Measurements from ENCODE around the gene ATOSB. TPM values are rescaled to one million over a fixed set of nuclear protein-coding genes. Genes with fewer than 3 reads are reported as not detected.
"Not testable (repeated sequence)": the region's sequence is repeated elsewhere in the genome, so short reads cannot be mapped to it uniquely, and the experiment has no call there.

Gene ATOSB
- total RNA-seq, 5 donors from 2014 or later (not counting 1 experiment from before 2014, with no cell fraction given): 4.7 to 12.7 (median 8.9) TPM

DNA sequence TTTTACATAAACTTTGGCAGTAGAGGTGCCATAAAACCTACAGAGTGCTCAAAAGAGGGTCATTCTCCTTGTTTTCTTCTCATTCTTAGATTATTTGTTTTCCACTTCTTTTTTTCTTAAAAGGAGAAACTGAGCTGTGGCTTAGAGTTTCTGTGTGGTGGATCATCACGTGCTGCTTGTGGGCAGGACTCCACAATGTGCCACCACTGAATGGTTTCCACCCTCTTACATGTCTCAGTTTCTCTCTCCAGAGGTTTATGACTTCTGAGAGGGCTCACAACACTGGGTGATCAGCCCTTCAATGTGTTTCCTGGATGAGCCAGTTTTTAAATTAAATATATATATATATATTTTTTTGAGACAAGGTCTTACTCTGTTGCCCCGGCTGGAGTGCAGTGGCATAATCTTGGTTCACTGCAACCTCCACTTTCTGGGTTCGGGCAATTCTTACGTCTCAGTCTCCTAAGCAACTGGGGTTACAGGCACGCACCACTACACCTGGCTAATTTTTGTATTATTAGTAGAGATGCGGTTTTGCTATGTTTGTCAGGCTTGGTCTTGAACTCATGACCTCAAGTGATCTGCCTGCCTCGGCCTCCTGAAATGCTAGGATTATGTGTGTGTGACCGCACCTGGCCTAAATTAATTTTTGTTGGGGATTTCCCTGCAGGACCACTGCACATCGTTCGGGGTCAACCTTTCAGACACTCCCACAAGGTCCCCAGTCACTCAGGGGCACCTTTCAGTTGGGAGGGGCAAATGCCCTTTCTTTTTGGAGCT lies 43.0 kb upstream of the ATOSB start:
- peaks cover 13 to 33% (median 28%) of the 10 kb centered on the region in 3 donors for H3K4me1 Mint-ChIP-seq
- 80% methylated on average over 1 of the region's 10 CpGs for whole genome bisulfite sequencing (ENCODE audit: insufficient coverage)
- no peaks in the 10 kb centered on the region for H3K36me3 ChIP-seq (ENCODE audit: control insufficient read depth in 2 of 2, extremely low read depth in 1 of 2, insufficient read depth in 1 of 2, low read length in 1 of 2)
- H3K4me1 ChIP-seq (ENCODE audit: control insufficient read depth in 1 of 2, extremely low read depth in 1 of 2, insufficient read depth in 2 of 2, low read length in 2 of 2): peaks cover 0 to 15% of the 10 kb centered on the region in 2 experiments
- no peak overlapping the region for H3K4me3 Mint-ChIP-seq
- H3K27me3 Mint-ChIP-seq: peaks cover 3 to 5% of the 10 kb centered on the region in 2 donors
- H3K27ac ChIP-seq (ENCODE audit: low read length): no peak overlapping the region
- H3K27me3 ChIP-seq (replicated peaks in 1 of 2; ENCODE audit: control insufficient read depth in 2 of 2, extremely low read depth in 1 of 2, insufficient read depth in 2 of 2, low read length in 1 of 2): peaks cover 0 to 12% of the 10 kb centered on the region in 2 experiments
- H3K27ac Mint-ChIP-seq: no peak overlapping the region
- no peaks in the 10 kb centered on the region for H3K36me3 Mint-ChIP-seq
- ATAC-seq (replicated peaks in 1 of 4) (no peak), DNase-seq (no peak)
- no peaks in the 10 kb centered on the region for H3K9me3 ChIP-seq
- H3K4me3 ChIP-seq (ENCODE audit: control insufficient read depth in 1 of 2, extremely low read depth in 1 of 2, low read length in 1 of 2): no peak overlapping the region
- H3K9me3 Mint-ChIP-seq: no peaks in the 10 kb centered on the region
- POLR2A ChIA-PET: no interaction called here
- CTCF ChIA-PET: interaction anchor here in 1 of 2 donors (0.7 to 1.2 kb wide), 2 partner anchors 42 to 240 kb away, joined by 3 to 6 read pairs; no protein-coding TSS in a partner anchor

DNA sequence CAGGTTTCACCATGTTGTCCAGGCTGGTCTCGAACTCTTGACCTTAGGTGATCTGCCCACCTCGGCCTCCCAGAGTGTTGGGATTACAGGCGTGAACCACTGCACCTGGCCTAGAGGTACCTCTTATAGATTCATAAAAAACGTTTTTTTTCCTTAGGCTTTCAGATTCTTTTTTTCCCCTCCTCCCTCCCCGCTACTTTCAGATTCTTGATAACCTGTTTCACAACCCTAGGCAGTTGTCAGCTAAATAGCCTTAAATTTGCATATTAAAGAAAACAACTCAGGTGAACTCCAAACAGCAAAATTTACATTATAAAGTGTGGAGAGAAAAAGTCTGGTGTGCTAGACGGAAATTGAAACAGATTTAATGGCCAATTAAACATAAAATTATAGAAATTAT lies 42.2 kb upstream of the ATOSB start:
- H3K9me3 Mint-ChIP-seq; H3K36me3 Mint-ChIP-seq; DNase-seq; H3K36me3 ChIP-seq (ENCODE audit: control insufficient read depth in 2 of 2, extremely low read depth in 1 of 2, insufficient read depth in 1 of 2, low read length in 1 of 2); POLR2A ChIA-PET; ATAC-seq (replicated peaks in 1 of 4); H3K27ac Mint-ChIP-seq; H3K9me3 ChIP-seq; H3K4me3 Mint-ChIP-seq; H3K27ac ChIP-seq (ENCODE audit: low read length); H3K27me3 Mint-ChIP-seq; H3K4me3 ChIP-seq (ENCODE audit: control insufficient read depth in 1 of 2, extremely low read depth in 1 of 2, low read length in 1 of 2): not testable (repeated sequence)
- CTCF ChIA-PET: interaction anchor here in 1 of 2 donors (1.2 kb wide), 1 partner anchor 41 kb away, joined by 3 read pairs; no protein-coding TSS in a partner anchor
- H3K4me1 Mint-ChIP-seq: peaks cover 11 to 31% (median 26%) of the 10 kb centered on the region in 3 donors
- H3K27me3 ChIP-seq (replicated peaks in 1 of 2; ENCODE audit: control insufficient read depth in 2 of 2, extremely low read depth in 1 of 2, insufficient read depth in 2 of 2, low read length in 1 of 2): peaks cover 0 to 12% of the 10 kb centered on the region in 2 experiments
- H3K4me1 ChIP-seq (ENCODE audit: control insufficient read depth in 1 of 2, extremely low read depth in 1 of 2, insufficient read depth in 2 of 2, low read length in 2 of 2): peaks cover 0 to 15% of the 10 kb centered on the region in 2 experiments
- WGBS (ENCODE audit: insufficient coverage): 77% methylated on average over 3 of the region's 6 CpGs

DNA sequence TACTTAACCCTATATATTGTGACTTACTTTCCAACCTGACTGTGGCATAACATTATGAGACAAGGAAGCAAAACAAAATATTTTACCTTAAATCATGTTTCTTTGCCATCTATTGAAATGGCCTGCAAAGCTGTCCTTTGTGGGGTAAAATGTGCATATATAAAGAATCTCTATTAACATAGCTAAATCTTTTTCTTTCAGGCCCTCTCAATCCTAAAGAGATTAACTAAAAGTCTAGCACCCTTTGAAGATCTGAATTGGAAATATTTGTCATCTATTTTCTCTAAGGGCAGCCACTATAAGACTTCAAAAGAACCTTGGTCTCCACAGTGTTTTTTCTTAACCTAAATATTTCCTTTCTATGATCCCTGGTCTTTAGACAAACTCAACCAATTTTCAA lies 41.1 kb upstream of the ATOSB start:
- H3K4me3 Mint-ChIP-seq: no peak overlapping the region
- H3K36me3 Mint-ChIP-seq: no peaks in the 10 kb centered on the region
- DNase-seq (no peak), ATAC-seq (replicated peaks in 1 of 4) (no peak)
- Histone ChIP-seq H3K36me3 (ENCODE audit: control insufficient read depth in 2 of 2, extremely low read depth in 1 of 2, insufficient read depth in 1 of 2, low read length in 1 of 2) (no peaks in the 10 kb centered on the region), H3K27me3 (replicated peaks in 1 of 2; ENCODE audit: control insufficient read depth in 2 of 2, extremely low read depth in 1 of 2, insufficient read depth in 2 of 2, low read length in 1 of 2) (peaks cover 0 to 7% of the 10 kb centered on the region in 2 experiments), H3K4me1 (ENCODE audit: control insufficient read depth in 1 of 2, extremely low read depth in 1 of 2, insufficient read depth in 2 of 2, low read length in 2 of 2) (peaks cover 0 to 10% of the 10 kb centered on the region in 2 experiments), H3K9me3 (no peaks in the 10 kb centered on the region), H3K4me3 (ENCODE audit: control insufficient read depth in 1 of 2, extremely low read depth in 1 of 2, low read length in 1 of 2) (no peak overlapping the region), H3K27ac (ENCODE audit: low read length) (no peak overlapping the region)
- peaks cover 0 to 5% of the 10 kb centered on the region in 2 donors for H3K27me3 Mint-ChIP-seq
- H3K27ac Mint-ChIP-seq: no peak overlapping the region
- CTCF ChIA-PET: no interaction called here
- POLR2A ChIA-PET: no interaction called here
- H3K9me3 Mint-ChIP-seq: no peaks in the 10 kb centered on the region
- peaks cover 5 to 25% (median 20%) of the 10 kb centered on the region in 3 donors for H3K4me1 Mint-ChIP-seq

DNA sequence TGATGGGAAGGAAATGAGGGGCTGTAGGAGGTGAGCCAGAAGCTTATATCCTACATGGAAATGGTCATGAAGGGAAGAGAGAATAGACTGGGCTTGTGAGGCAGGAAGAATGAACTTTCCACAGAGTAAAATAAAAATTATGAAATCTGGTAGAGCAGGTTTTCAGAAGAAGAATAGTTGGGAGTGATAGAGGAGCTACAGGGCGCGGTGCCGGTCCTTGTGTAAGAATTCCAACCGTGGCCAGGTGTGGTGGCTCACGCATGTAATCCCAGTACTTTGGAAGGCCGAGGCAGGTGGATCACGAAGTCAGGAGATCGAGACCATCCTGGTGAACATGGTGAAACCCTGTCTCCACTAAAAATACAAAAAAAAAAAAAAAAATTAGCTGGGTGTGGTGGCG lies 37.3 kb upstream of the ATOSB start:
- ChIA-PET POLR2A (interaction anchor here in 1 of 2 donors (0.6 kb wide), 2 partner anchors 275 to 941 kb away, joined by 3 to 5 read pairs; no protein-coding TSS in a partner anchor), CTCF (interaction anchor here in 1 of 2 donors (0.6 to 0.7 kb wide), 2 partner anchors 84 to 1308 kb away, joined by 3 to 6 read pairs; no protein-coding TSS in a partner anchor)
- Histone ChIP-seq H3K36me3 (ENCODE audit: control insufficient read depth in 2 of 2, extremely low read depth in 1 of 2, insufficient read depth in 1 of 2, low read length in 1 of 2) (no peaks in the 10 kb centered on the region), H3K27ac (ENCODE audit: low read length) (no peak overlapping the region), H3K4me1 (ENCODE audit: control insufficient read depth in 1 of 2, extremely low read depth in 1 of 2, insufficient read depth in 2 of 2, low read length in 2 of 2) (no peaks in the 10 kb centered on the region), H3K27me3 (replicated peaks in 1 of 2; ENCODE audit: control insufficient read depth in 2 of 2, extremely low read depth in 1 of 2, insufficient read depth in 2 of 2, low read length in 1 of 2) (peaks cover 0 to 11% of the 10 kb centered on the region in 2 experiments), H3K4me3 (ENCODE audit: control insufficient read depth in 1 of 2, extremely low read depth in 1 of 2, low read length in 1 of 2) (no peak overlapping the region), H3K9me3 (no peaks in the 10 kb centered on the region)
- Mint-ChIP-seq H3K4me1 (no peaks in the 10 kb centered on the region), H3K27me3 (peaks cover 0 to 5% of the 10 kb centered on the region in 2 donors), H3K4me3 (no peak overlapping the region), H3K9me3 (peaks cover 12 to 20% (median 17%) of the 10 kb centered on the region in 3 donors), H3K27ac (no peak overlapping the region), H3K36me3 (no peaks in the 10 kb centered on the region)
- DNase-seq: no peak
- 100% methylated on average over 4 of the region's 9 CpGs for WGBS (ENCODE audit: insufficient coverage)
- no peak for ATAC-seq (replicated peaks in 1 of 4)

DNA sequence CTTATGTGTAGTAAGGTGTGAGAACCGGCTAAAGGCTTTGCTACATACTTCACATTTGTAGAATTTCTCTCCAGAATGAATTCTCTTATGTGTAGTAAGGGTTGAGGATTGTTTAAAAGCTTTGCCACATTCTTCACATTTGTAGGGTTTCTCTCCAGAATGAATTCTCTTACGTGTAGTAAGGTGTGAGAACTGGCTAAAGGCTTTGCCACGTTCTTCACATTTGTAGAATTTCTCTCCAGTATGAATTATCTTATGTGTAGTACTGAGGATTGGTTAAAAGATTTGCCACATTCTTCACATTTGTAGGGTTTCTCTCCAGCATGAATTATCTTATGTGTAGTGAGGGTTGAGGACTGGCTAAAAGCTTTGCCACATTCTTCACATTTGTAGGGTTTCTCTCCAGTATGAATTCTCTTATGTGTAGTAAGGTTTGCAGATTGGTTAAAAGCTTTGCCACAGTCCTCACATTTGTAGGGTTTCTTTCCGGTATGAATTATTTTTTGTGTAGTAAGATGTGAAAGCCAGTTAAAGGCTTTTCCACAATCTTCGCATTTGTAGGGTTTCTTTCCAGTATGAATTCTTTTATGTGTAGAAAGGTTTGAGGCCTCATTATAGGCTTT lies 32.4 kb upstream of the ATOSB start:
- WGBS (ENCODE audit: insufficient coverage): no CpG with 5 or more reads among the region's 5 CpGs
- H3K36me3 ChIP-seq (ENCODE audit: control insufficient read depth in 2 of 2, extremely low read depth in 1 of 2, insufficient read depth in 1 of 2, low read length in 1 of 2); H3K9me3 ChIP-seq; H3K4me3 Mint-ChIP-seq; H3K4me1 ChIP-seq (ENCODE audit: control insufficient read depth in 1 of 2, extremely low read depth in 1 of 2, insufficient read depth in 2 of 2, low read length in 2 of 2); H3K27ac Mint-ChIP-seq; H3K27me3 Mint-ChIP-seq; H3K27ac ChIP-seq (ENCODE audit: low read length); ATAC-seq (replicated peaks in 1 of 4); CTCF ChIA-PET; H3K4me3 ChIP-seq (ENCODE audit: control insufficient read depth in 1 of 2, extremely low read depth in 1 of 2, low read length in 1 of 2); H3K36me3 Mint-ChIP-seq; DNase-seq; H3K4me1 Mint-ChIP-seq; POLR2A ChIA-PET: not testable (repeated sequence)
- peaks cover 17 to 37% (median 31%) of the 10 kb centered on the region in 3 donors for H3K9me3 Mint-ChIP-seq
- H3K27me3 ChIP-seq (replicated peaks in 1 of 2; ENCODE audit: control insufficient read depth in 2 of 2, extremely low read depth in 1 of 2, insufficient read depth in 2 of 2, low read length in 1 of 2): peaks cover 0 to 11% of the 10 kb centered on the region in 2 experiments

DNA sequence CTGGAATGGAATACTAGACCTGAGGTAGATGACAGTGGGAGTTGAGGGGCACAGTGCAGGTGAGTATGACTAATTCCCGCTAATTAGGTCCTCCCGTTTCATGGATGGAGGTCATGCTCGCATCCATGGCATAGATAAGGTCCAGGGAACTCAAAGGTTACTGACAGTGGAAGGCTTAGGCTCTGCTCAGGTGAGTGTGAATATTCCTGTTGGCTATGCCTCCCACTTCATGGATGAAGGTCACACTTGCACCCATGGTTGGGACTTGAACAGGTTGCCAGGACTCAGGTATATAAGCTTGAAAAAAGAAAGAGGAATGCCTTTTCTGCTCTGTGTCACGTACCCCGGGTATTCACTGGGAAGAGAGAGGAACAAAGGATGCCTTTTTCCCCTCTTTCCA lies 26.4 kb upstream of the ATOSB start:
- no peak overlapping the region for H3K27ac Mint-ChIP-seq
- H3K36me3 Mint-ChIP-seq: no peaks in the 10 kb centered on the region
- no peak overlapping the region for H3K4me3 Mint-ChIP-seq
- peaks cover 3 to 25% (median 11%) of the 10 kb centered on the region in 3 donors for H3K9me3 Mint-ChIP-seq
- no peak for ATAC-seq (replicated peaks in 1 of 4)
- no peaks in the 10 kb centered on the region for H3K36me3 ChIP-seq (ENCODE audit: control insufficient read depth in 2 of 2, extremely low read depth in 1 of 2, insufficient read depth in 1 of 2, low read length in 1 of 2)
- POLR2A ChIA-PET: no interaction called here
- CTCF ChIA-PET: no interaction called here
- no peak for DNase-seq
- H3K27ac ChIP-seq (ENCODE audit: low read length): no peak overlapping the region
- no peaks in the 10 kb centered on the region for H3K9me3 ChIP-seq
- peaks cover 0 to 11% of the 10 kb centered on the region in 2 donors for H3K27me3 Mint-ChIP-seq
- H3K27me3 ChIP-seq (replicated peaks in 1 of 2; ENCODE audit: control insufficient read depth in 2 of 2, extremely low read depth in 1 of 2, insufficient read depth in 2 of 2, low read length in 1 of 2): peaks cover 0 to 21% of the 10 kb centered on the region in 2 experiments
- H3K4me3 ChIP-seq (ENCODE audit: control insufficient read depth in 1 of 2, extremely low read depth in 1 of 2, low read length in 1 of 2): no peak overlapping the region
- H3K4me1 Mint-ChIP-seq: no peaks in the 10 kb centered on the region
- no peaks in the 10 kb centered on the region for H3K4me1 ChIP-seq (ENCODE audit: control insufficient read depth in 1 of 2, extremely low read depth in 1 of 2, insufficient read depth in 2 of 2, low read length in 2 of 2)
- 83% methylated on average over 3 of the region's 5 CpGs for WGBS (ENCODE audit: insufficient coverage)

Data from T-cell (primary cell).